ENCODE results near the gene DPT. TPM values are rescaled to one million over a fixed set of nuclear protein-coding genes. Genes with fewer than 3 reads are reported as not detected.

The DPT gene
- total RNA-seq, 1 experiment from 2014 or later, result not detected

- Histone ChIP-seq H3K4me1 (ENCODE audit: control insufficient read depth in 1 of 2, insufficient read depth in 2 of 2, low read length in 2 of 2) (no peaks in the 10 kb centered on the region), H3K9me2 (ENCODE audit: insufficient read depth) (no peaks in the 10 kb centered on the region), H3K4me3 (replicated peaks in 1 of 2; ENCODE audit: low read depth in 1 of 2, low read length in 2 of 2) (no peak overlapping the region), H3K4me2 (ENCODE audit: low read length) (no peak overlapping the region), H3K36me3 (ENCODE audit: control insufficient read depth in 1 of 2, insufficient read depth in 2 of 2, low read length in 2 of 2) (no peaks in the 10 kb centered on the region), H3K9me3 (ENCODE audit: control insufficient read depth in 1 of 2, insufficient read depth in 1 of 2, low read depth in 1 of 2, low read length in 2 of 2) (no peaks in the 10 kb centered on the region), H3K27me3 (ENCODE audit: insufficient read depth, low read length) (no peaks in the 10 kb centered on the region), H3K27ac (ENCODE audit: low read depth, low read length) (no peak overlapping the region), H3K9ac (ENCODE audit: low read length) (no peak overlapping the region), H2AFZ (ENCODE audit: low read depth, low read length, poor library complexity, severe bottlenecking) (no peak overlapping the region), H4K20me1 (ENCODE audit: insufficient read depth) (no peaks in the 10 kb centered on the region), H3K79me2 (ENCODE audit: insufficient read depth, low read length) (no peaks in the 10 kb centered on the region)
- DNase-seq (ENCODE audit: low read depth, low spot score) (no peak), ATAC-seq (no peak)
- intact Hi-C loops (cut with micrococcal nuclease), result no loop called here
- ChIA-PET POLR2A (no interaction called here), CTCF (no interaction called here), RAD21 (ENCODE audit: low non-redundant PET in 1 of 2, low total read pairs in 2 of 2, uncharacterized antibody in 2 of 2, unreplicated experiment in 2 of 2) (no interaction called here)
- BruUV-seq (replicated peaks), result no TSS peak
- TF ChIP-seq MAX (IDR thresholded peaks at IDR 0.05), result no peak
- no peak for TF ChIP-seq FOSL1 (IDR thresholded peaks at IDR 0.05; ENCODE audit: low read depth)
- TF ChIP-seq TCF7L2 (IDR thresholded peaks at IDR 0.05; ENCODE audit: borderline replicate concordance, extremely low read depth, insufficient read depth, insufficient read length), result no peak
- no peak for TF ChIP-seq EZH2 (IDR thresholded peaks at IDR 0.05)
- no peak for TF ChIP-seq ATF3 (IDR thresholded peaks at IDR 0.05)
- no peak for TF ChIP-seq YY1 (IDR thresholded peaks at IDR 0.05; ENCODE audit: extremely low read depth, insufficient replicate concordance, low read depth, low read length)
- no peak for TF ChIP-seq CBX3 (IDR thresholded peaks at IDR 0.05; ENCODE audit: low read depth)
- TF ChIP-seq EGR1 (IDR thresholded peaks at IDR 0.05; ENCODE audit: low read depth), result no peak
- TF ChIP-seq ZNF274 (IDR thresholded peaks at IDR 0.05; ENCODE audit: low read depth, low read length), result no peak
- no peak for TF ChIP-seq SIN3A (IDR thresholded peaks at IDR 0.05; ENCODE audit: low read depth)
Measured at GRCh38 chr1:168673974-168674683, 54.9 kb downstream of the DPT start.

- H3K9me3 ChIP-seq (ENCODE audit: control insufficient read depth in 1 of 2, insufficient read depth in 1 of 2, low read depth in 1 of 2, low read length in 2 of 2), result no peaks in the 10 kb centered on the region
- no peak overlapping the region for H3K9ac ChIP-seq (ENCODE audit: low read length)
- intact Hi-C loops (cut with micrococcal nuclease), result no loop called here
- no peak for DNase-seq (ENCODE audit: low read depth, low spot score)
- ATAC-seq, result no peak
- no peaks in the 10 kb centered on the region for H3K36me3 ChIP-seq (ENCODE audit: control insufficient read depth in 1 of 2, insufficient read depth in 2 of 2, low read length in 2 of 2)
- no peaks in the 10 kb centered on the region for H3K79me2 ChIP-seq (ENCODE audit: insufficient read depth, low read length)
- no peak overlapping the region for H3K4me2 ChIP-seq (ENCODE audit: low read length)
- no peak overlapping the region for H3K27ac ChIP-seq (ENCODE audit: low read depth, low read length)
- RAD21 ChIA-PET (ENCODE audit: low non-redundant PET in 1 of 2, low total read pairs in 2 of 2, uncharacterized antibody in 2 of 2, unreplicated experiment in 2 of 2), result no interaction called here
- no peaks in the 10 kb centered on the region for H4K20me1 ChIP-seq (ENCODE audit: insufficient read depth)
- H3K4me3 ChIP-seq (replicated peaks in 1 of 2; ENCODE audit: low read depth in 1 of 2, low read length in 2 of 2), result no peak overlapping the region
- no peaks in the 10 kb centered on the region for H3K9me2 ChIP-seq (ENCODE audit: insufficient read depth)
- CTCF ChIA-PET, result no interaction called here
- TF ChIP-seq JUND (IDR thresholded peaks at IDR 0.05), result no peak
- POLR2A ChIA-PET, result no interaction called here
- BruUV-seq (replicated peaks), result no TSS peak
- no peaks in the 10 kb centered on the region for H3K4me1 ChIP-seq (ENCODE audit: control insufficient read depth in 1 of 2, insufficient read depth in 2 of 2, low read length in 2 of 2)
- no peak overlapping the region for H2AFZ ChIP-seq (ENCODE audit: low read depth, low read length, poor library complexity, severe bottlenecking)
- H3K27me3 ChIP-seq (ENCODE audit: insufficient read depth, low read length), result no peaks in the 10 kb centered on the region
Measured at GRCh38 chr1:168672278-168672677, 56.7 kb downstream of the DPT start.

Data from HCT116 (cell line).